ENCODE results near the gene NNT.
"Not testable (repeated sequence)": the region's sequence is repeated elsewhere in the genome, so short reads cannot be mapped to it uniquely, and the experiment has no call there.

Gene NNT

GRCh38 chr5:43584166-43584699 lies 18.7 kb upstream of the NNT start:
- no peak for DNase-seq

GRCh38 chr5:43588842-43589241 lies 14.1 kb upstream of the NNT start:
- DNase-seq, result no peak

GRCh38 chr5:43589310-43589709 lies 13.7 kb upstream of the NNT start:
- DNase-seq, result no peak

GRCh38 chr5:43590700-43591099 lies 12.3 kb upstream of the NNT start:
- DNase-seq, result no peak

- DNase-seq, result no peak
These were observed 10.6 kb upstream of the NNT start for GRCh38 chr5:43592363-43592762.

GRCh38 chr5:43598927-43599326 lies 4.1 kb upstream of the NNT start:
- DNase-seq, result not testable (repeated sequence)

- DNase-seq, result no peak
These were observed 1.3 kb upstream of the NNT start for GRCh38 chr5:43601454-43602260.

GRCh38 chr5:43603344-43604217 lies 601 bp downstream of the NNT start:
- DNase-seq, result no peak

GRCh38 chr5:43604699-43605098 lies 1.7 kb downstream of the NNT start:
- no peak for DNase-seq

GRCh38 chr5:43606351-43606750 lies 3.4 kb downstream of the NNT start:
- no peak for DNase-seq

GRCh38 chr5:43608406-43608805 lies 5.4 kb downstream of the NNT start:
- DNase-seq, result no peak

GRCh38 chr5:43609752-43610151 lies 6.8 kb downstream of the NNT start:
- DNase-seq, result no peak

- DNase-seq, result no peak
These were observed 10.4 kb downstream of the NNT start for GRCh38 chr5:43613370-43613769.

GRCh38 chr5:43615445-43616184 lies 12.6 kb downstream of the NNT start:
- no peak for DNase-seq

- no peak for DNase-seq
These were observed 13.6 kb downstream of the NNT start for GRCh38 chr5:43616535-43616934.

- DNase-seq, result no peak
These were observed 16.4 kb downstream of the NNT start for GRCh38 chr5:43619380-43619779.

GRCh38 chr5:43619911-43620310 lies 16.9 kb downstream of the NNT start:
- DNase-seq, result no peak

GRCh38 chr5:43620944-43621505 lies 18.0 kb downstream of the NNT start:
- DNase-seq, result no peak

GRCh38 chr5:43622074-43622473 lies 19.1 kb downstream of the NNT start:
- DNase-seq, result no peak

- DNase-seq, result no peak
These were observed 20.2 kb downstream of the NNT start for GRCh38 chr5:43623048-43623680.

GRCh38 chr5:43627028-43627427 lies 24.0 kb downstream of the NNT start:
- peak; percentile 51 for DNase-seq

Data from NCI-H2171 treated with DMSO at 0.1 percent for 48 hours (cell line).